IPS-18c (cell line): ENCODE results near the gene RHBDD2.
"Not testable (repeated sequence)": the region's sequence is repeated elsewhere in the genome, so short reads cannot be mapped to it uniquely, and the experiment has no call there.

Experiments used
- H3K4me3 ChIP-seq: 2 replicates; pipeline ENCODE4 v1.7.0; 2013; ENCODE audit warnings: low read depth, mild to moderate bottlenecking, low read length, moderate library complexity; ENCODE audit not compliant: insufficient read depth
- H3K9me3 ChIP-seq: one replicate; pipeline ENCODE4 v1.6.1; 2013; ENCODE audit warnings: mild to moderate bottlenecking, low read length, moderate library complexity; ENCODE audit not compliant: control insufficient read depth, insufficient read depth

The RHBDD2 gene

GRCh38 chr7:75906991-75907667 lies 28.3 kb downstream of the RHBDD2 start:
- no peaks in the 10 kb centered on the region for H3K9me3 ChIP-seq

GRCh38 chr7:75907668-75908039 lies 28.8 kb downstream of the RHBDD2 start:
- not testable (repeated sequence) for H3K4me3 ChIP-seq, H3K9me3 ChIP-seq

More at GRCh38 chr7:75906991-75907667, 28.3 kb downstream of the RHBDD2 start:
- H3K4me3 ChIP-seq, result no peak overlapping the region

DNA sequence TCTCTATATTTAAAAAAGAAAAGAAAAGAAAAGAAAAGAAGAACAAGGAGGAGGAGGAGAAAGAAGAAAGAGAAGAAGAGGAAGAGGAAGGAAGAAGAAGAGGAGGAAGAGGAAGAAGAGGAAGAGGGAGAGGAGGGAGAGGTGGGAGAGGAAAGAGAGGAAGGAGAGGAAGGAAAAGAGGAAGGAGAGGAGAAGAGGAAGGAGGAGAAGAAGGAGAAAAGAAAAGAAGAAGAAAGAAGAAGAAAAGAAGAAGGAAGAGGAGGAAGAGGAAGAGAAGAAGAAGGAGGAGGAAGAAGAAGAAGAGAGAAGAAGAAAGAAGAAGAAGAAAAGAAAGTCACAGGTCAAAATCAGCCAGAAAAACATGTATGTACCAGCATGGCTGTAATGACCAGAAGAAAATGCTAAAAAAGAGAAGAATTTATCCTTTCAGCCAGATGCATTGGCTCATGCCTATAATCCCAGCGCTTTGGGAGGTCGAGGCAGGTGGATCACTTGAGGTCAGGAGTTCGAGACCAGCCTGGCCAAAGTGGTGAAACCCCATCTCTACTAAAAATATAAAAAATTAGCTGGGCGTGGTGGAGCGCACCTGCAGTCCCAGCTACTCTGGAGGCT lies 30.8 kb downstream of the RHBDD2 start:
- Histone ChIP-seq H3K4me3 (no peak overlapping the region), H3K9me3 (no peaks in the 10 kb centered on the region)

GRCh38 chr7:75911186-75911585 lies 32.4 kb downstream of the RHBDD2 start:
- not testable (repeated sequence) for H3K4me3 ChIP-seq, H3K9me3 ChIP-seq

GRCh38 chr7:75913437-75913836 lies 34.6 kb downstream of the RHBDD2 start:
- H3K4me3 ChIP-seq, result no peak overlapping the region

GRCh38 chr7:75914169-75914654 lies 35.4 kb downstream of the RHBDD2 start:
- Histone ChIP-seq H3K4me3 (peak overlapping the region; percentile 78), H3K9me3 (no peaks in the 10 kb centered on the region)

More at GRCh38 chr7:75913437-75913836, 34.6 kb downstream of the RHBDD2 start:
- no peaks in the 10 kb centered on the region for H3K9me3 ChIP-seq

GRCh38 chr7:75914655-75915415 lies 36.0 kb downstream of the RHBDD2 start, which contains the start of gene POR:
Gene POR, plus strand, starts transcription at chr7:75915155. Its CDS starts 38,847 bp downstream, at chr7:75954002.
- Histone ChIP-seq H3K4me3 (peak within 1 kb of the TSS; percentile 94), H3K9me3 (no peaks in the 10 kb centered on the region)

DNA sequence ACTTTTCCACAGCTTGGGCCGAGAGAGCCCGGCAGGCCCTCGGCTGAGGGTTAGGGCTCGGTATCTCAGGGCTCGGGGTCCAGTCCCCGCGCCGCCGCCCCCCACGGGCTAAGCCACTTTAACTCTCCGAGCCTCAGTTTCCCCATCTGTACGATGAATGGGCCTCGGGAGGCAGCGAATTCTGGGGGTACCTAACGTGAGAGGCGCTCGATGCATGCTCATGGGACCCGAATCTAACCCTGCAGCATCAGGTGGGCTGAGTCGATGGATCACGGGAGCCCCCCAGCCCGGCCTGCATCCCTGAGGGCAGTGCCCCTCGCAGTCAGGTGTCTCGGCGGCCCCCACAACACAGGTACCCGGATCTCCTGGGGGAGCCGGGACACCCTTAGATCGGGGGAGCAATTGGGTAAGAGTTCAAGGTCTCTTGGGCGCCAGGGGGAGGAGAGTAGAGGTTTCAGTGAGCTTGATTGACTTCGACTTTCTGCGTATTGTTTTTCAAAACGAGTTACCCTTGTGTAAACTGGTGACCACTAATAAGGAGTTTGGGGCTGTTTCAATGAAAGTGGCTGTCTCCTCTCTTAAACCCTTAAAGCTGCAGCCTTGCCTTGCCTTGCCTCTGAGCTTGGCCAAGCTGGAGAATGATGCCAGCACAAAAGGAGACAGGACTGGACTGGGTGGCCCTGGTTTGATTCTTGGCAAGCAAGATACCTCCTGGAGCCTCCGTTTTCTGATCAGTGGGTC lies 36.8 kb downstream of the RHBDD2 start:
- Histone ChIP-seq H3K9me3 (no peaks in the 10 kb centered on the region), H3K4me3 (peak overlapping the region; percentile 94)

- H3K9me3 ChIP-seq, result no peaks in the 10 kb centered on the region
- peak overlapping the region; percentile 94 for H3K4me3 ChIP-seq
Measured at GRCh38 chr7:75916259-75916658, 37.4 kb downstream of the RHBDD2 start.

DNA sequence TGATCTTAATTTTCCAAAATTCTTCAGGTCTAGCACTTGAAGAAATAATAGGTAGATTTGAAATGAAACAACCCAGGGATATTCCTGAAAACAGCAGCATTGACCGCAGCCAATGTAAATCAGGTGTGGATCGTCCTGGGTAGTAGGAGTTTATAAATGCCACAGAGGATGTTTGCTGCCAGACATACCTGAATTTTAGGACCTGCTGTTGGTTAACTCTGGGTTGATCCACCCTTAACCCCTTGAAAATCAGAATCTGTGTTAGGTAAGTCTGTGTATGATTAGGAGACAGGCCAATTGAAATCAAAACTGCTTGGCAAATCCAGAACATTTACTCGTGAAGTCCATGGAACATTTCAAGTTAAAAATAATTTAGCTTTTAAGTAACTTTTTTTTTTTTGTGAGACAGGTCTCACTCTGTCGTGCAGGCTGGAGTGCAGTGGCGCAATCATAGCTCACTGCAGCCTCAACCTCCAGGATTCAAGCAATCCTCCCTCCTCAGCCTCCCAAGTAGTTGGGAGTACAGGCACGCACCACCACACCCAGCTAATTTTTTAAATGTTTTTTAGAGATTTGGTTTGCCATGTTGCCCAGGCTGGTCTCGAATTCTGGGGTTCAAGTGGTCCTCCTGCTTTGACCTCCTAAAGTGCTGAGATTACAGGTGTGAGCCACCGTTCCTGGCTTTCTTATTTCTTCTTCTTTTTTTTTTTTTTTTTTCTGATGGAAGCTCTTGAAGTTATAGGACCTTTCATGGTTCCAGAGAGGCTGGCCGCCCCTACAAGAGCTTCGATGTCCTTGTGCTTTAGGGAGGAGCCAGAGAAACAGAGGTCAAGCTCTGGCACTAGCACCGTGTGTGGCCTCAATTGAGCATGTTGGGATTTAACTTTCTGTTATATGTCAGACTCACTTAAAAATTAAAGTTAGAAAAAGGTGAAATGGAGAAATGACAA lies 38.1 kb downstream of the RHBDD2 start:
- H3K4me3 ChIP-seq, result no peak overlapping the region

DNA sequence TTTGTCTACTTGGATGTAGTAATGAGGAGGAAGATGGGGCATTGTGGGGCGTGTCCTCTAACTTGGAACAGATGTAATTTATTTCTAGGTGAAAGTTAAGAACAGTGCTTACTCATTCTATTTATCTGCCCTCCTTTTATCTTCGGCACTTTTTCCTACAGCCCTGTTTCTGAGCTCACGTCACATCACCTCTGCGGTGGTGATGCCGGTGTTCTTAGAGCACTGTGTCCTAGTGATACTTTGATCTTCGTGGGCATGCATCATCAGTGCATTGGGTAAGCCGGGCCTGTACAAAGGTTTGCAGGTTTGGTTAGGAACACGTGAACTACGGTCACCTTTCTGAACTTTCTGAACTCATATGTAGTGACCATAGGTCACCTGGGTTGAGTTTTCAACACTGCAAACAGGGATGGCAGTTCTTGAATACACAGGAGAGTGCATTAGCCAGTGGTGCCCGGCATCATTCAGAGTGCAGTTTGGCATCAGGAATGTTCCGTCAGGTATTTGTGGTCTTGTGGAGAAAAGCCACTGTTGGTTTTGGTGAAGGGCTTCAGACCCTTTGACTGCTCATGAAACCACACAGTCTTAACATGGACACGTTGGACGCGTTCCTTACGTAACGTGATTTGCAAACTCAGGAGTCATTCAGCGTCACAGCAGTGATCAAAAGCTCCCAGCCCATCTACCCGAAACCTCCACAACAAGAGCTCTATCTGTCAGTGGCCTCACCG lies 41.8 kb downstream of the RHBDD2 start:
- H3K9me3 ChIP-seq, result peaks cover 6% of the 10 kb centered on the region
- no peak overlapping the region for H3K4me3 ChIP-seq

More for the DNA sequence above, 38.1 kb downstream of the RHBDD2 start:
- H3K9me3 ChIP-seq, result peaks cover 5% of the 10 kb centered on the region

GRCh38 chr7:75921479-75921878 lies 42.6 kb downstream of the RHBDD2 start:
- Histone ChIP-seq H3K9me3 (peaks cover 10% of the 10 kb centered on the region), H3K4me3 (no peak overlapping the region)

- Histone ChIP-seq H3K4me3 (no peak overlapping the region), H3K9me3 (peaks cover 10% of the 10 kb centered on the region)
Measured at GRCh38 chr7:75922966-75923603, 44.3 kb downstream of the RHBDD2 start.

- Histone ChIP-seq H3K9me3 (peaks cover 10% of the 10 kb centered on the region), H3K4me3 (no peak overlapping the region)
Measured at GRCh38 chr7:75924256-75924655, 45.4 kb downstream of the RHBDD2 start.

DNA sequence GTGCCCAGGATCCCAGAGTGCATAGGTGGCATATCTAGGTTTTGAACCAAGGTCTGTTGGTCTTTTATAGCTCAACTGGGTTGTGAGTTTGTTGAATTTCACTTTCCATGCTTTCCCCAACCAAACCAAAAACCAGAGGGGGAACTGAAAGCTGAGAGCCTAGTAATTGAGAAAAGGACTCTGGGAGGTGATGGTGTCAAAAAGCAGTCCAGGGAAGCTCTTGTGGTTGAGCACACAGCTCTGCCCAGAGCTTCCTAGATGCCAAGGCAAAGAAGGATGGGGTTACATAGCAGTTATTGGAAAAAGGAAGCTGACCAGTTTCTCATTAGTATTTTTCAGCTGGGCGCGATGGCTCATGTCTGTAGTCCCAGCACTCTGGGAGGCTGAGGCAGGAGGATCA lies 46.1 kb downstream of the RHBDD2 start:
- Histone ChIP-seq H3K4me3 (no peak overlapping the region), H3K9me3 (peaks cover 10% of the 10 kb centered on the region)
